Astrocyte of the cerebellum (primary cell): Measurements from ENCODE around the gene KRTAP10-8.
"Not testable (repeated sequence)": the region's sequence is repeated elsewhere in the genome, so short reads cannot be mapped to it uniquely, and the experiment has no call there.

Experiments used
- DNase-seq: peaks from one replicate; pipeline ENCODE4 v3.0.0-alpha.2; 2011; ENCODE audit warnings: low read depth
- H3K4me3 ChIP-seq: 2 replicates; pipeline ENCODE4 v1.5.1; 2011; ENCODE audit warnings: mild to moderate bottlenecking, low read depth, low read length, moderate library complexity
- CTCF ChIP-seq: IDR thresholded peaks from 2 replicates; pipeline ENCODE4 v1.5.1; 2012; ENCODE audit warnings: low read length, low read depth, moderate library complexity, mild to moderate bottlenecking; ENCODE audit errors: missing control alignments
- in situ Hi-C: cut with HindIII; loops from 2 replicates; pipeline ENCODE4 v1.10.0; 2017; ENCODE audit warnings: low sequenced_read_pairs

Gene KRTAP10-8

GRCh38 chr21:44626262-44626661 lies 14.4 kb downstream of the KRTAP10-8 start:
- no peak overlapping the region for H3K4me3 ChIP-seq
- no peak for TF ChIP-seq CTCF
- in situ Hi-C loops, result no loop called here
- no peak for DNase-seq

- no peak within 1 kb of the TSS for H3K4me3 ChIP-seq
- TF ChIP-seq CTCF, result no peak
- DNase-seq, result no peak
- in situ Hi-C loops, result no loop called here
Observed at GRCh38 chr21:44626673-44627143, 14.8 kb downstream of the KRTAP10-8 start, which contains the start of gene KRTAP10-9. KRTAP10-9 (plus strand) TSS chr21:44627093; CDS start chr21:44627172, 79 bp downstream.

- H3K4me3 ChIP-seq, DNase-seq, in situ Hi-C loops: not testable (repeated sequence)
Observed at GRCh38 chr21:44627181-44627822, 15.4 kb downstream of the KRTAP10-8 start.

- DNase-seq, H3K4me3 ChIP-seq, in situ Hi-C loops: not testable (repeated sequence)
Observed at GRCh38 chr21:44627831-44628233, 16.0 kb downstream of the KRTAP10-8 start.

GRCh38 chr21:44628707-44629391 lies 17.0 kb downstream of the KRTAP10-8 start:
- H3K4me3 ChIP-seq, result no peak overlapping the region
- in situ Hi-C loops, result no loop called here
- DNase-seq, result no peak
- no peak for TF ChIP-seq CTCF

GRCh38 chr21:44630440-44630839 lies 18.6 kb downstream of the KRTAP10-8 start:
- no peak for DNase-seq
- in situ Hi-C loops, result no loop called here
- no peak overlapping the region for H3K4me3 ChIP-seq
- TF ChIP-seq CTCF, result no peak

GRCh38 chr21:44632067-44632466 lies 20.2 kb downstream of the KRTAP10-8 start:
- no peak for DNase-seq
- H3K4me3 ChIP-seq, result no peak overlapping the region
- no peak for TF ChIP-seq CTCF
- in situ Hi-C loops, result no loop called here
